Transverse colon (tissue), 4 donors: ENCODE data around the gene ACSM5. TPM values are rescaled to one million over a fixed set of nuclear protein-coding genes. Genes with fewer than 3 reads are reported as not detected.

ENCODE experiments used
- DNase-seq: peaks from one replicate; pipeline ENCODE4 v3.0.0-alpha.2; 2019
- H3K27ac ChIP-seq, 4 donors: fragments of 200-600 bp; sonication (generic); 2 replicates each; pipeline ENCODE4 v1.5.1; 2016 to 2018; ENCODE audit warnings: inconsistent platforms in 4 of 4
- H3K27me3 ChIP-seq: fragments of 200-600 bp; sonication (generic); 2 replicates; pipeline ENCODE4 v1.5.1; 2017; ENCODE audit warnings: inconsistent platforms
- H3K36me3 ChIP-seq, 4 donors: fragments of 200-600 bp; sonication (generic); 2 replicates each; pipeline ENCODE4 v1.5.1; 2017 to 2019; ENCODE audit warnings: inconsistent platforms in 4 of 4
- H3K4me1 ChIP-seq, 4 donors: fragments of 200-600 bp; sonication (generic); 2 replicates each; pipeline ENCODE4 v1.5.1; 2017 to 2020; ENCODE audit warnings: inconsistent platforms in 4 of 4
- H3K4me3 ChIP-seq, 4 donors: fragments of 200-600 bp; sonication (generic); 1 replicate in 1 of 4; 2 replicates in 3 of 4; pipeline versions ENCODE4 v1.5.1 to v1.6.1; 2017 to 2019; ENCODE audit warnings: inconsistent platforms in 4 of 4
- H3K9me3 ChIP-seq, 2 donors: fragments of 200-600 bp; sonication (generic); 2 replicates each; pipeline ENCODE4 v1.5.1; 2017 to 2019; ENCODE audit warnings: inconsistent platforms in 2 of 2
- EP300 ChIP-seq: sonication (generic); formaldehyde crosslinking; IDR thresholded peaks from one replicate; pipeline ENCODE4 v1.6.1; 2017; ENCODE audit warnings: antibody characterized with exemption, low read depth
- POLR2A ChIP-seq: fragments of 450-650 bp; IDR thresholded peaks from one replicate; pipeline ENCODE4 v1.6.1; 2016; ENCODE audit warnings: antibody characterized with exemption, mild to moderate bottlenecking, moderate library complexity
- WGBS, 2 donors: methylation state at CpG; one replicate each; pipeline ENCODE4 v1.1.5; 2018; ENCODE audit warnings: low coverage in 1 of 2; 5-methylcytosine and 5-hydroxymethylcytosine counted together
- in situ Hi-C, 4 donors: fragments of 200-750 bp; cut with MboI; loops; one replicate each; pipeline versions ENCODE4 v1.15.0 to v1.15.1; 2017; ENCODE audit warnings: low sequenced_read_pairs in 3 of 4, low pct_ligation_motif_present in 1 of 4, low pct_unique_long_range_greater_than_20kb in 1 of 4
- intact Hi-C: fragments of 100-400 bp; cut with DNase I; formaldehyde crosslinking; loops from one replicate; pipeline ENCODE4 v1.15.1; 2023; ENCODE audit warnings: low total_unique reads
- total RNA-seq, 4 donors: library from RNA; depleted of rRNA; stranded (reverse); fragments of >200 nt; gene quantifications; one replicate each; pipeline ENCODE4 v1.1.0, GENCODE V29; 2016
- TF ChIP-seq, protein P1 (sequence below), 5 experiments: fragments of 200-600 bp in 3 of 5; fragments of 450-650 bp in 2 of 5; sonication (generic) in 3 of 5; IDR thresholded peaks; 1 replicate in 2 of 5; 2 replicates in 3 of 5; pipeline ENCODE4 v1.5.1; 2016 to 2017; ENCODE audit warnings: antibody characterized with exemption in 5 of 5, inconsistent platforms in 3 of 5, mild to moderate bottlenecking in 2 of 5, moderate library complexity in 1 of 5

The ACSM5 gene
- total RNA-seq, 4 donors from 2014 or later, result 1.3 to 2.3 (median 1.5) TPM; not detected in 1

DNA sequence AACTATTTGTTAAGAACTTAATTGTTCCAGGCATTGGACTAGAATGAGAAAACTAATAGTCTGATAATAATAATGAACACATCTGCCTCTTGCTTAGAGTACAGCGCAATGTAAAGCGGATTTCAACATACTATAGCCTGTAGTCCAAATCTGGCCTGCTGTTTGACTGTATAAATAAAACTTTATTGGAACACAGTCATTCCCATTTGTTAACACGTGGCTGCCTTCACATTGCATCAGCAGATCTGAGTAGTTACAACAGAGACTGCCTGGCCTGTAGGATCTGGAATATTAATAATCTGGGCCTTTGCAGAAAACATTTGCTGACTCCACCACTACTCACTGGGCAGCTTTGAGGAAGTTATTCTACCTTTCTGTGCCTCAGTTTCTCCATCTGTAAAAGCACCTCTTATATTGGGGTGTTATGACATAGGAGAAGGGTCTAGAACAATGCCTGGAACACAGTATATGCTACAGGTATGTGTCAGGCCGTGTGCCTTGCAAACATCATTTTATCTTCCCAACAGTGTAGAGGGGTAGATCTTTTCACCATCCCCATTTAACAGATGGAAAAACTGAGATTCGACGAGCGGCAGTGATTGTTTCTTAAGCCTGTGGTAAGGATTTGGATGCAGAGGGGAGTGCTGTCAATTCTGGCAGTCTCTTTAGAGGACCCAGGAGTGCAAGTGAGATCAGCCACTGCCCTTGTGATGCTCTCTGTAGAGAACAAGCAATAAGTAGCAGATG, 27.0 kb upstream of the ACSM5 start:
- intact Hi-C loops (loop anchor here (5.0 kb wide), 1 partner anchor 470 kb away; no protein-coding TSS in a partner anchor), in situ Hi-C loops (loop anchor here (5.0 to 25.0 kb wide), 5 partner anchors 470 to 820 kb away; partner anchors contain the start of gene VPS35L (in 1 of the 4))
- H3K4me1 ChIP-seq, result no peaks in the 10 kb centered on the region
- WGBS, 2 donors, result 90 to 91% methylated on average over 2 to 7 of the region's 7 CpGs
- H3K36me3 ChIP-seq, result no peaks in the 10 kb centered on the region
- no peak for DNase-seq
- H3K27ac ChIP-seq, result no peak overlapping the region
- H3K27me3 ChIP-seq, result peaks cover 8% of the 10 kb centered on the region
- H3K4me3 ChIP-seq, result no peak overlapping the region
- TF ChIP-seq POLR2A, result no peak
- TF ChIP-seq, protein P1, sequence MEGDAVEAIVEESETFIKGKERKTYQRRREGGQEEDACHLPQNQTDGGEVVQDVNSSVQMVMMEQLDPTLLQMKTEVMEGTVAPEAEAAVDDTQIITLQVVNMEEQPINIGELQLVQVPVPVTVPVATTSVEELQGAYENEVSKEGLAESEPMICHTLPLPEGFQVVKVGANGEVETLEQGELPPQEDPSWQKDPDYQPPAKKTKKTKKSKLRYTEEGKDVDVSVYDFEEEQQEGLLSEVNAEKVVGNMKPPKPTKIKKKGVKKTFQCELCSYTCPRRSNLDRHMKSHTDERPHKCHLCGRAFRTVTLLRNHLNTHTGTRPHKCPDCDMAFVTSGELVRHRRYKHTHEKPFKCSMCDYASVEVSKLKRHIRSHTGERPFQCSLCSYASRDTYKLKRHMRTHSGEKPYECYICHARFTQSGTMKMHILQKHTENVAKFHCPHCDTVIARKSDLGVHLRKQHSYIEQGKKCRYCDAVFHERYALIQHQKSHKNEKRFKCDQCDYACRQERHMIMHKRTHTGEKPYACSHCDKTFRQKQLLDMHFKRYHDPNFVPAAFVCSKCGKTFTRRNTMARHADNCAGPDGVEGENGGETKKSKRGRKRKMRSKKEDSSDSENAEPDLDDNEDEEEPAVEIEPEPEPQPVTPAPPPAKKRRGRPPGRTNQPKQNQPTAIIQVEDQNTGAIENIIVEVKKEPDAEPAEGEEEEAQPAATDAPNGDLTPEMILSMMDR (IDR thresholded peaks at IDR 0.05), result no peak
- no peaks in the 10 kb centered on the region for H3K9me3 ChIP-seq

DNA sequence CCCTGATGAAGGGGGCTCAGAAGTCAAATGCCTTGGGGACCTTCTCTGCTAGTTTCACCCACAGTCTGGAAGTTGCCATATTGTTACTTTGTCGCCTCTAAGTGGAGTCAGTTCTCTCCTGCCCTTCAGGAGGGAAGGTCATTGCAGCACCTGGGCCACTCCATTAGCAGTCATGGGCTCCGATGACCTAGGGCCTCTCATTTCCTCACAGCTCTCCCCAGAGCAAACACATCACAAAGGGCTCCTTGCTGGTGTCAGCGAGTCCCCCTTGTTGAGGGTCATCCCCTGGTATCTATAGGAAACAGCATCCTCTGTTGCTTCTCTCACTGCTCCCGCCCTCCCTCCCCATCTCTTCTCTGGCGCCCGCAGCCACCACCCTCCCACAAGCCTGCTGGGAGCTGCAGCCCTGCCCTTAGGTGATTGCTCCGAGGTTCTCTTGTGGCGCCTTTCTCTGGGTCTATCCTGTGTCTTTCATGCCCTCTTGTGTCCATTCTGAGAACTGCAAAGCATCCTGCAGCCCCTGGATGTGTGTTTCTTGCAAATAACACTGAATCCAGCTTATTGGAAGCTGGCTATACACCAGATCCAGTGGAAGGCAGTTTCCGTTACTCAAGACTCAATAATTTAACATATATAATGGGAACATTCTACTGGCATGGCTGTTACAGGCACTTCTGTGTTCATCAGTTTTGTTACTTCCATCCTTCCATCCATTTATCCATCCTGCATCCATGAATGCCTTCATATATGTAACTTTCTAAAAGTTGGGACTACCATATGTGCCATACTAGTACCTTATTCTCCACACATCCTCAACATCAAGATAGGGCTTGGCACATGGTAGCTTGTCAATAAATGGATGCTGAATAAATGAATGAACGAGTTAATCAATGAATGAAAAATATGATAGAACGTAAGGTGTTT, 26.0 kb upstream of the ACSM5 start:
- Histone ChIP-seq H3K4me3 (no peak overlapping the region), H3K9me3 (no peaks in the 10 kb centered on the region), H3K27me3 (peaks cover 8% of the 10 kb centered on the region), H3K4me1 (no peaks in the 10 kb centered on the region), H3K36me3 (no peaks in the 10 kb centered on the region), H3K27ac (no peak overlapping the region)
- 32 to 40% methylated on average over 5 to 10 of the region's 11 CpGs for WGBS, 2 donors
- intact Hi-C loops, result loop anchor here (5.0 kb wide), 1 partner anchor 471 kb away; no protein-coding TSS in a partner anchor
- DNase-seq, result peak; percentile 47
- no peak for TF ChIP-seq POLR2A
- TF ChIP-seq, protein P1 (IDR thresholded peaks at IDR 0.05), result peak; percentile 63 to 79 (median 73)
- in situ Hi-C loops, result loop anchor here (5.0 to 25.0 kb wide), 5 partner anchors 471 to 821 kb away; partner anchors contain the start of gene VPS35L (in 1 of the 4)

DNA sequence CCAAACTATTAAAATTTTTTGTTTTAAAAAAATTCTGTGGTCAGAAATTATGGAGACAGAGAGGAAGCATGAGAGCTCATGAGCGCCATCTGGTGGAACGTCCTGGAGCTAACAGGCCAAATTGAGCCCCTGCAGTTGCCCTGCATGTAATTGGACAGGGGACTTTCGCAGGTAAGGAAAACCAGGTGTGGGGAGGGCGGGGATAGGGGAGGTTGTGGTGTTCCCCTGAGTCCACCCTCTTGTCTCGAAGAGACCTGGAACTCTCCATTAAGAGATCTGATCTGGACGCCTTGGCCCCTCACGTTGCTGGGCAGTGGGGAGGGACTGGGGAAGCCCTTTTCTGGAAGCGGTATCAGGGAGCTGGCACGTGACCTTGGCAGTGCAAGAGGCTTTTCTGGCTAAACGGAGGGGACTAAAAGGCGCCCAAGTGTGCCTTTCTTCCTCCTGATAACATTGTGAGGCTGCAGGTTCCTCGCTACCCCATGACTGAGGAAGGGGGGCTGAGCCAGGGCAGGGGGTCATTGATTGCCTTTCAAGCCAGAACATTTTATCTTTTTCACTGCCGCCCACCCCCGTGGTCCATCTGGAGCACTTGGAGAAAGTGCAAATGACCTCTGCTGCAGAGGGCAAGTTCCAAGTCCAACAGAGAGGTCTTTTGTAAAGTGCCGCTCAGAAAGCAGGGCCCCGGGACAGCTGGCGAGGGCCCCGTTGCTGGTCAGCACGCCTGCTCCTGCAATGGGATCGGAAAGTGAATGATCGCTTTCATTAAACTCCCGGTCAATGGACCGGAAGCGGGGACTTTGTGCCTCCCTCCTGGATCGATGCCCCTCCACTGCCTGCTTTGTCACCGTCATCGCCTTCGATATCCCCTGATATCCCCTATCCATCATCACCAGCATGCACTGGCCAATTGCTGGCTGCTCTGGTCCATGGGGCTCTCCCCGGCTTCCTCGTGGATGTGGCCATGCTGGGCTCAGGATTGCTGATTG, 23.2 kb upstream of the ACSM5 start:
- H3K9me3 ChIP-seq, result no peaks in the 10 kb centered on the region
- peaks cover 8% of the 10 kb centered on the region for H3K27me3 ChIP-seq
- H3K27ac ChIP-seq, result no peak overlapping the region
- peak; percentile 64 for DNase-seq
- no peak overlapping the region for H3K4me3 ChIP-seq
- 10 to 47% methylated on average over 4 to 30 of the region's 30 CpGs for WGBS, 2 donors
- intact Hi-C loops (no loop called here), in situ Hi-C loops (loop anchor here in 3 of 4 donors (10.0 to 25.0 kb wide), 4 partner anchors 474 to 824 kb away; partner anchors contain the start of gene VPS35L (in 1 of the 3))
- H3K4me1 ChIP-seq, result no peaks in the 10 kb centered on the region
- TF ChIP-seq, protein P1 (IDR thresholded peaks at IDR 0.05), result peak; percentile 63 to 88 (median 84)
- TF ChIP-seq EP300, result no peak
- no peaks in the 10 kb centered on the region for H3K36me3 ChIP-seq
